Brain microvascular endothelial cell (primary cell): ENCODE results near the gene STAT6.

Source experiments
- DNase-seq: peaks from one replicate; pipeline ENCODE4 v3.0.0-alpha.2; 2020
- H3K27ac ChIP-seq: fragments of 250-450 bp; sonication (Bioruptor Pico); 2 replicates; pipeline ENCODE4 v1.5.1; 2020; ENCODE audit warnings: mild to moderate bottlenecking, moderate library complexity
- H3K27me3 ChIP-seq: fragments of 250-450 bp; sonication (Bioruptor Pico); replicated peaks from 2 replicates; pipeline ENCODE4 v1.5.1; 2020; ENCODE audit warnings: mild to moderate bottlenecking
- H3K36me3 ChIP-seq: fragments of 250-450 bp; sonication (Bioruptor Pico); replicated peaks from 2 replicates; pipeline ENCODE4 v1.5.1; 2020; ENCODE audit warnings: mild to moderate bottlenecking
- H3K4me3 ChIP-seq: 2 replicates; pipeline ENCODE4 v1.5.1; 2011; ENCODE audit warnings: low read depth, mild to moderate bottlenecking, control low read depth, low read length, moderate library complexity
- in situ Hi-C: cut with HindIII; loops from 2 replicates; pipeline ENCODE4 v1.10.0; 2017; ENCODE audit warnings: low sequenced_read_pairs, low pct_ligation_motif_present
- TF ChIP-seq, protein P1 (sequence below): IDR thresholded peaks from 2 replicates; pipeline ENCODE4 v1.5.1; 2011; ENCODE audit warnings: low read depth, mild to moderate bottlenecking, moderate library complexity, low read length, control low read depth, inconsistent platforms; ENCODE audit errors: missing control alignments

STAT6 gene

DNA sequence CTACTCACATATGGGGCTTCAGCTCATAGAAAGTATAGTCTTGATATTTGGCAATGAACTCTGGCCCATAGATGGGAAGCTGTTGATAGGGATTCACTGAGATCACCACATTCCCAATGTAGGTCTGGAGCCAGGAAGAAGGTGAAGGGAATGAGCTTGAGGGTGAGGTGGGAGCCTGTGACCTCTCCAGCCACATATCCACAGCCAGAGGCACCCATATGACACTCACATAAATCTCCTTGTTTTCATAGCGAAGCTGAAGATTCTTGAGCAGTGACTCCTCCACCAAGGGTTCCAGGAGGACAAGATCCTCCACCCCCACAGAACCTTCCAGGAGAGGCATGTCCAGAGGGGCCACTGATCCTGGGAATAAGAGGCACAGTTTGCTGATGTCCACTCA lies 63.2 kb downstream of the STAT6 start:
- in situ Hi-C loops, result no loop called here
- no peak for DNase-seq
- TF ChIP-seq, protein P1, sequence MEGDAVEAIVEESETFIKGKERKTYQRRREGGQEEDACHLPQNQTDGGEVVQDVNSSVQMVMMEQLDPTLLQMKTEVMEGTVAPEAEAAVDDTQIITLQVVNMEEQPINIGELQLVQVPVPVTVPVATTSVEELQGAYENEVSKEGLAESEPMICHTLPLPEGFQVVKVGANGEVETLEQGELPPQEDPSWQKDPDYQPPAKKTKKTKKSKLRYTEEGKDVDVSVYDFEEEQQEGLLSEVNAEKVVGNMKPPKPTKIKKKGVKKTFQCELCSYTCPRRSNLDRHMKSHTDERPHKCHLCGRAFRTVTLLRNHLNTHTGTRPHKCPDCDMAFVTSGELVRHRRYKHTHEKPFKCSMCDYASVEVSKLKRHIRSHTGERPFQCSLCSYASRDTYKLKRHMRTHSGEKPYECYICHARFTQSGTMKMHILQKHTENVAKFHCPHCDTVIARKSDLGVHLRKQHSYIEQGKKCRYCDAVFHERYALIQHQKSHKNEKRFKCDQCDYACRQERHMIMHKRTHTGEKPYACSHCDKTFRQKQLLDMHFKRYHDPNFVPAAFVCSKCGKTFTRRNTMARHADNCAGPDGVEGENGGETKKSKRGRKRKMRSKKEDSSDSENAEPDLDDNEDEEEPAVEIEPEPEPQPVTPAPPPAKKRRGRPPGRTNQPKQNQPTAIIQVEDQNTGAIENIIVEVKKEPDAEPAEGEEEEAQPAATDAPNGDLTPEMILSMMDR, result no peak
- Histone ChIP-seq H3K36me3 (no peaks in the 10 kb centered on the region), H3K4me3 (no peak overlapping the region), H3K27me3 (no peaks in the 10 kb centered on the region), H3K27ac (no peak overlapping the region)

DNA sequence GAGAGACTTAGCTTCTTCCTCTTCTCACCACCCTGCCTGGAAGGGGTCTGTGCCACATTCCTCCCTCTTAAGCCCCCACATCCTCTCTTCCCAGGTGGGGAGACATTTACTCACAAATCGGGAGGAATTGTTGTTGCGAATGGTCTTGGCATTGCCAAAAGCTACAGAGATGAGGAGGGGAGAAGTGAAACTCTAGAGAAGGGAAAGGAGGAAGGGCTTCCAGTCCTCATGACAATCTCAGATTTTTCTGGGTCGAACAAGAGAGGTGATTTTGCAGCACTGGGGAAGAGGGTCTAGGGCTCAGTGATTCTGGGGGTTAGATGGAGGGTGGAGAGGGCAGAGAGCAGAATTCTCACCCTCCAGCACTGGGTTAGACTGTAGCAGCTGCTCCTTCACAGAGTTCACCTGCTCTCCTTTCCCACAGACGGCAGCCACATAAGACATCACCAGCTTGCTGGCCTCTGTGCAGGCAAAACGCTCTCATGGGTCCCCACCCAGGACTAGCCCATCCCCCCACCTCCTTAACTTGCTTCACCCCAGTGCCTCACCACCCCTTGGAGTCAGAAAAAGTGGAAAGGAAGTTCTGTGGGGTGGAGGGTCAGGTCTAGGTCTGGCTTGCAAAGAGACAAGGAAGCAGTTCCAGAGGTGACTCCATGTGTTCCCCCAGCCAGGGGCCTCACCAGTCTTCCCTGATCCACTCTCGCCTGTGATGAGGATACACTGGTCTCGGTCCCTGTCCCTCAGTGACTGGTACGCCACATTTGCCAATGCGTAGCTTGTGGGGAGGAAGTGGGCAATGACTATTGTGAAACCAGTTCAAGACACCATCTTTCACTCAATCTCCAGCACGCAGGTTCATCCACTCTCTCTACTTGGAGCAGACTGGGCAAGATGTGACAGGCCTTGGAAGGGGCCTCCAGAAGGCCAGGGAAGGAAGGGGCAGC lies 63.9 kb downstream of the STAT6 start:
- H3K36me3 ChIP-seq, result no peaks in the 10 kb centered on the region
- no peaks in the 10 kb centered on the region for H3K27me3 ChIP-seq
- H3K27ac ChIP-seq, result no peak overlapping the region
- DNase-seq, result no peak
- TF ChIP-seq, protein P1, result no peak
- no peak overlapping the region for H3K4me3 ChIP-seq
- in situ Hi-C loops, result no loop called here

DNA sequence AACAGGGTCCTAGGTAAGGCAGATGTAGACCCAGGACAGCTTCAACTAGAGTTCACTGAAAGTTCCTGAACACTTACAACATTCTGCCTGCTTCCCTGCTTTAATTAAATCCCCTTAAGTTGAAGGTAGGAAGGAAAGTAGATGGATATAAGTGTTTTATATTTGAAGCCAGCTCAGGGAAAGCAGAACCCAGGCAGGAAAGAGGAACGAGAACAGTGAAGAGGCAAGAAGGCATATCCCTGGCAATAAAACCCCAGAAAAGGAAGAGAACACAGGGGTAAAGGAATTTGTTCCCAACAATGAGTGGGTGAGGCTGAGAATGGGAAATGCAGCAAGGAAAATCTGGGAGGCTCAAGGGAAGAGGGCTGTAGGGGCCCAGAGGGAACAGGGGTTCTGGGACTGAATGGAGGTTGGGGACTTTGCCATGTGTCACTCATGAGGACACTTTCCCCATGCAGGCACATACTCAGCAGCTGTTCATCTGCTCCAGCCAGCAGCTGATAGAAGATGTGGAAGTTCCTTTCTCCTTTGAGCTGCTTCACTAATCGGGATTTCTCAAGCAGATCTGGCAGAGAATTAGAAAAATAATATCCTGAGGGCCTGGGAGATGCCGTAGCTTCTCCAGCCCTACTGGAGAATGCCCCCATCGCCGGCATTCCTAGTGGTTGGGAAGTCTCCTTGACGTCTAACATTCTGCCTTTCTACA lies 64.9 kb downstream of the STAT6 start:
- Histone ChIP-seq H3K36me3 (no peaks in the 10 kb centered on the region), H3K4me3 (no peak overlapping the region), H3K27ac (no peak overlapping the region), H3K27me3 (peaks cover 4% of the 10 kb centered on the region)
- TF ChIP-seq, protein P1, result no peak
- DNase-seq, result no peak
- in situ Hi-C loops, result no loop called here
